Stimulated activated CD4-positive, alpha-beta T cell treated with anti-CD3 and anti-CD28 coated beads, Interleukin-4, amount 100 ng/mL, for 24 hours (primary cell): ENCODE measurements around the gene PTBP1.
"Not testable (repeated sequence)": the region's sequence is repeated elsewhere in the genome, so short reads cannot be mapped to it uniquely, and the experiment has no call there.

Experiments used
- DNase-seq: peaks from one replicate; pipeline ENCODE4 v3.0.0-alpha.2; 2020

Gene PTBP1

GRCh38 chr19:812049-812746 lies 14.9 kb downstream of the PTBP1 start:
- no peak for DNase-seq

- DNase-seq = no peak
These were observed 15.5 kb downstream of the PTBP1 start for GRCh38 chr19:812747-813218.

- DNase-seq = no peak
These were observed 16.2 kb downstream of the PTBP1 start for GRCh38 chr19:813219-814151.

GRCh38 chr19:814152-815078 lies 17.2 kb downstream of the PTBP1 start:
- DNase-seq = no peak

GRCh38 chr19:815079-815774 lies 18.0 kb downstream of the PTBP1 start:
- DNase-seq = no peak

GRCh38 chr19:815775-816499 lies 18.7 kb downstream of the PTBP1 start:
- DNase-seq = no peak

- no peak for DNase-seq
These were observed 19.2 kb downstream of the PTBP1 start for GRCh38 chr19:816500-816857.

GRCh38 chr19:820212-820611 lies 23.0 kb downstream of the PTBP1 start:
- not testable (repeated sequence) for DNase-seq

GRCh38 chr19:821231-821824 lies 24.1 kb downstream of the PTBP1 start:
- DNase-seq = no peak

GRCh38 chr19:821825-822503 lies 24.7 kb downstream of the PTBP1 start, which contains the start of gene PLPPR3:
Gene PLPPR3, minus strand, starts transcription at chr19:821955. Its CDS starts 396 bp downstream, at chr19:821559.
- no peak for DNase-seq

GRCh38 chr19:823565-824121 lies 26.4 kb downstream of the PTBP1 start:
- DNase-seq = no peak

- no peak for DNase-seq
These were observed 27.6 kb downstream of the PTBP1 start for GRCh38 chr19:824885-825284.

- no peak for DNase-seq
These were observed 28.8 kb downstream of the PTBP1 start for GRCh38 chr19:825897-826644.

GRCh38 chr19:827314-827709 lies 30.1 kb downstream of the PTBP1 start:
- no peak for DNase-seq

GRCh38 chr19:827710-828321 lies 30.6 kb downstream of the PTBP1 start, which contains the start of gene AZU1:
Gene AZU1, plus strand, starts transcription at chr19:827837. Its CDS starts 10 bp downstream, at chr19:827847.
- DNase-seq = no peak

GRCh38 chr19:829129-829758 lies 32.0 kb downstream of the PTBP1 start:
- no peak for DNase-seq

- DNase-seq = no peak
These were observed 34.4 kb downstream of the PTBP1 start for GRCh38 chr19:831407-832369.
